HG02870 (cell line): ENCODE measurements around the gene TMEM14A.
"Not testable (repeated sequence)": the region's sequence is repeated elsewhere in the genome, so short reads cannot be mapped to it uniquely, and the experiment has no call there.

Experiments
- ATAC-seq: cut with Tn5 transposase; IDR thresholded peaks from one replicate; pipeline ENCODE4 v1.9.1; 2021; ENCODE audit warnings: mild to moderate bottlenecking, moderate library complexity; ENCODE audit not compliant: unreplicated experiment

The TMEM14A gene

GRCh38 chr6:52694404-52694803 lies 23.5 kb downstream of the TMEM14A start:
- no peak for ATAC-seq

- ATAC-seq, result no peak
Measured at GRCh38 chr6:52696418-52696817, 25.5 kb downstream of the TMEM14A start.

- no peak for ATAC-seq
Measured at GRCh38 chr6:52697903-52698302, 27.0 kb downstream of the TMEM14A start.

- no peak for ATAC-seq
Measured at GRCh38 chr6:52704060-52704459, 33.1 kb downstream of the TMEM14A start.

- not testable (repeated sequence) for ATAC-seq
Measured at GRCh38 chr6:52704781-52705502, 34.0 kb downstream of the TMEM14A start.

GRCh38 chr6:52706001-52706400 lies 35.1 kb downstream of the TMEM14A start:
- no peak for ATAC-seq

- no peak for ATAC-seq
Measured at GRCh38 chr6:52707963-52708680, 37.2 kb downstream of the TMEM14A start.

- ATAC-seq, result no peak
Measured at GRCh38 chr6:52712136-52712535, 41.2 kb downstream of the TMEM14A start.

GRCh38 chr6:52714761-52715160 lies 43.8 kb downstream of the TMEM14A start:
- ATAC-seq, result not testable (repeated sequence)

GRCh38 chr6:52718550-52718949 lies 47.6 kb downstream of the TMEM14A start:
- no peak for ATAC-seq

GRCh38 chr6:52720321-52720720 lies 49.4 kb downstream of the TMEM14A start:
- ATAC-seq, result no peak

GRCh38 chr6:52724042-52724405 lies 53.1 kb downstream of the TMEM14A start:
- ATAC-seq, result no peak

- ATAC-seq, result peak; percentile 99
Measured at GRCh38 chr6:52724406-52725121, 53.7 kb downstream of the TMEM14A start.

- ATAC-seq, result no peak
Measured at GRCh38 chr6:52725143-52725534, 54.2 kb downstream of the TMEM14A start.

- ATAC-seq, result no peak
Measured at GRCh38 chr6:52725535-52726192, 54.8 kb downstream of the TMEM14A start.

GRCh38 chr6:52726193-52726542 lies 55.3 kb downstream of the TMEM14A start:
- no peak for ATAC-seq

GRCh38 chr6:52726741-52727535 lies 56.0 kb downstream of the TMEM14A start:
- ATAC-seq, result no peak

- ATAC-seq, result no peak
Measured at GRCh38 chr6:52727908-52728307, 57.0 kb downstream of the TMEM14A start.

- ATAC-seq, result no peak
Measured at GRCh38 chr6:52728394-52728793, 57.5 kb downstream of the TMEM14A start.

- ATAC-seq, result no peak
Measured at GRCh38 chr6:52729576-52729975, 58.7 kb downstream of the TMEM14A start.

- ATAC-seq, result no peak
Measured at GRCh38 chr6:52731719-52732118, 60.8 kb downstream of the TMEM14A start.
